K562 (cell line): ENCODE data around the gene LAIR2. TPM values are rescaled to one million over a fixed set of nuclear protein-coding genes. Genes with fewer than 3 reads are reported as not detected.

Experiments
- ATAC-seq: fragments of 200-7000 bp; cut with Tn5 transposase; 3 replicates; pipeline ENCODE4 v1.9.1; 2020; ENCODE audit warnings: moderate library complexity
- BruUV-seq: library from RNA; stranded (reverse); fragments of 400-500 nt; replicated peaks from 2 replicates; lab custom pipeline; 2021; lab: Mats Ljungman, UMichigan
- CTCF ChIA-PET: fragments of 300-600 bp; formaldehyde crosslinking; extraction: SDS; loops from one replicate; lab custom pipeline; 2021; ENCODE audit warnings: low intra/inter-chr PET ratio; lab: Yijun Ruan, JAX
- POLR2A ChIA-PET: fragments of 300-600, 350-650 bp; sonication (Branson Sonifier 250); formaldehyde crosslinking; extraction: SDS; loops from one replicate; lab custom pipeline; 2021; ENCODE audit warnings: antibody characterized with exemption, inconsistent platforms; lab: Yijun Ruan, JAX
- DNase-seq, 4 experiments: peaks; one replicate each; pipeline versions ENCODE4 v3.0.0 to v3.0.0-alpha.2; 2011 to 2018; ENCODE audit warnings: low spot score in 3 of 4, mixed read lengths in 3 of 4; ENCODE audit errors: extremely low read depth in 1 of 4
- FAIRE-seq: peaks from 2 replicates; lab custom pipeline; 2011; peaks lifted over from hg19 to GRCh38; lab: Jason Lieb, UNC
- H2AFZ ChIP-seq: 2 replicates; pipeline ENCODE4 v1.6.0; 2011; ENCODE audit warnings: low read depth, low read length, control low read depth, inconsistent platforms
- H3K27ac ChIP-seq: fragments of 200-600 bp; 3 replicates; pipeline ENCODE4 v1.8.0; 2011; ENCODE audit warnings: low read depth, mild to moderate bottlenecking, control low read depth, inconsistent platforms, low read length, moderate library complexity, mixed read lengths; ENCODE audit errors: extremely low read depth
- H3K27me3 ChIP-seq, 2 experiments: fragments of 300-600 bp in 1 of 2; 2 replicates in 1 of 2; 3 replicates in 1 of 2; pipeline versions ENCODE4 v1.6.0 to v1.8.0; 2011; ENCODE audit warnings: inconsistent platforms in 2 of 2, low read length in 2 of 2, mild to moderate bottlenecking in 1 of 2, mixed read lengths in 1 of 2, moderate library complexity in 1 of 2; ENCODE audit not compliant: control insufficient read depth in 2 of 2, insufficient read depth in 2 of 2
- H3K36me3 ChIP-seq: fragments of 300-600 bp; 3 replicates; pipeline ENCODE4 v1.8.0; 2011; ENCODE audit warnings: mild to moderate bottlenecking, low read length, inconsistent platforms; ENCODE audit not compliant: control insufficient read depth, insufficient read depth
- H3K4me1 ChIP-seq, 2 experiments: fragments of 200-600 bp in 1 of 2; replicated peaks in 1 of 2; 2 replicates in 1 of 2; 3 replicates in 1 of 2; pipeline versions ENCODE4 v1.5.1 to v1.8.0; 2011; ENCODE audit warnings: inconsistent platforms in 2 of 2, low read length in 2 of 2, mild to moderate bottlenecking in 1 of 2, mixed read lengths in 1 of 2, moderate library complexity in 1 of 2; ENCODE audit not compliant: control insufficient read depth in 2 of 2, insufficient read depth in 2 of 2
- H3K4me2 ChIP-seq: 2 replicates; pipeline ENCODE4 v1.6.1; 2011; ENCODE audit warnings: low read length, control low read depth, inconsistent platforms, mixed read lengths; ENCODE audit not compliant: insufficient read depth
- H3K4me3 ChIP-seq: fragments of 200-600 bp; sonication (generic), shearing (Covaris generic); 2 replicates; pipeline ENCODE4 v1.5.1; 2016; ENCODE audit warnings: control low read depth, inconsistent platforms
- H3K79me2 ChIP-seq: fragments of 200-600 bp; 3 replicates; pipeline ENCODE4 v1.8.0; 2011; ENCODE audit warnings: low read length, inconsistent platforms; ENCODE audit not compliant: control insufficient read depth, insufficient read depth
- H3K9ac ChIP-seq, 2 experiments: 2 replicates each; pipeline versions ENCODE4 v1.6.0 to v1.6.1; 2011; ENCODE audit warnings: low read depth in 2 of 2, low read length in 2 of 2, control low read depth in 1 of 2, inconsistent platforms in 1 of 2, mild to moderate bottlenecking in 1 of 2, mixed read lengths in 1 of 2; ENCODE audit not compliant: insufficient read depth in 1 of 2
- H3K9me1 ChIP-seq: one replicate; pipeline ENCODE4 v1.6.0; 2011; ENCODE audit warnings: inconsistent platforms, mild to moderate bottlenecking, low read length, moderate library complexity; ENCODE audit not compliant: control insufficient read depth, insufficient read depth
- H3K9me3 ChIP-seq: replicated peaks from 2 replicates; pipeline ENCODE4 v1.5.1; 2011; ENCODE audit warnings: low read depth, low read length, inconsistent platforms; ENCODE audit not compliant: control insufficient read depth, insufficient read depth
- H4K20me1 ChIP-seq: replicated peaks from 2 replicates; pipeline ENCODE4 v1.6.1; 2011; ENCODE audit warnings: low read length, inconsistent platforms, mixed read lengths; ENCODE audit not compliant: control insufficient read depth, insufficient read depth
- CTCFL ChIP-seq: IDR thresholded peaks from 2 replicates; pipeline ENCODE4 v1.6.1; 2011; ENCODE audit warnings: borderline replicate concordance, low read depth, mild to moderate bottlenecking, moderate library complexity, low read length; ENCODE audit not compliant: insufficient read depth, poor library complexity, severe bottlenecking
- EHMT2 ChIP-seq: fragments of 450-650 bp; IDR thresholded peaks from 2 replicates; pipeline ENCODE4 v1.6.1; 2018; ENCODE audit warnings: antibody characterized with exemption
- MIER1 ChIP-seq: fragments of 450-650 bp; IDR thresholded peaks from 2 replicates; pipeline ENCODE4 v1.6.1; 2016; ENCODE audit warnings: antibody characterized with exemption, mild to moderate bottlenecking, low read depth
- RBBP5 ChIP-seq: fragments of 200-600 bp; sonication (generic); IDR thresholded peaks from 2 replicates; pipeline ENCODE4 v1.6.1; 2012; ENCODE audit warnings: borderline replicate concordance, mild to moderate bottlenecking, low read length, control low read depth, inconsistent platforms; ENCODE audit not compliant: insufficient read depth, poor library complexity, severe bottlenecking
- ZNF41 ChIP-seq: fragments of 250-450 bp; sonication (Bioruptor Pico); conservative IDR thresholded peaks from 2 replicates; pipeline ENCODE4 v1.4.0; 2020; ENCODE audit warnings: mild to moderate bottlenecking
- WGBS: fragments of 100-300 bp; shearing (Covaris generic); methylation state at CpG from one replicate; pipeline ENCODE4 v1.1.6; 2016; ENCODE audit warnings: low coverage, mixed read lengths; ENCODE audit not compliant: insufficient coverage; ENCODE audit errors: missing lambda C conversion rate; 5-methylcytosine and 5-hydroxymethylcytosine counted together
- in situ Hi-C: fragments of 300-500 bp; cut with MboI; formaldehyde crosslinking; loops from 4 replicates; pipeline ENCODE4 v1.15.0; 2018; ENCODE audit warnings: inconsistent platforms, mixed read lengths
- intact Hi-C: fragments of 100-400 bp; cut with micrococcal nuclease; formaldehyde crosslinking; loops from 2 replicates; pipeline ENCODE4 v1.14.2; 2022
- polyA plus RNA-seq, 8 experiments: library from polyadenylated mRNA; depleted of rRNA in 4 of 8; stranded (reverse) in 5 of 8; unstranded in 3 of 8; fragments of >200 nt; fragmentation: Nextera tagmentation in 2 of 8; fragmentation: Illumina TruSeq in 1 of 8; extraction: Ambion mirVana in 2 of 8; extraction: Trizol in 1 of 8; gene quantifications; 2 replicates each; pipeline versions ENCODE4 v1.2.1 to v1.2.3, GENCODE V29; 2011 to 2014; ENCODE audit warnings: inconsistent platforms in 1 of 8, missing spikeins in 1 of 8
- total RNA-seq, 7 experiments: library from RNA; depleted of rRNA in 6 of 7; stranded (reverse); fragments of >200 nt in 6 of 7; fragmentation: Illumina TruSeq in 2 of 7; extraction: Trizol in 2 of 7; gene quantifications; 2 replicates each; pipeline versions ENCODE4 v1.2.1 to v1.2.3, GENCODE V29; 2011 to 2021; ENCODE audit warnings: low replicate concordance in 1 of 7
- TF ChIP-seq, protein P1 (sequence below), 2 experiments: fragments of 450-650 bp; formaldehyde crosslinking in 1 of 2; IDR thresholded peaks; 2 replicates each; pipeline versions ENCODE4 v1.4.0 to v1.6.1; 2014 to 2020; ENCODE audit warnings: mild to moderate bottlenecking in 2 of 2, borderline replicate concordance in 1 of 2, low read depth in 1 of 2
- TF ChIP-seq, protein P2 (sequence below): fragments of 250-450 bp; sonication (Bioruptor Pico); IDR thresholded peaks from 2 replicates; pipeline ENCODE4 v1.5.0; 2021; ENCODE audit warnings: mild to moderate bottlenecking, moderate library complexity

The LAIR2 gene
- total and polyA plus RNA-seq, 9 of the 15 experiments (the other 6 are each of a cell fraction or from before 2014, with no cell fraction given): not detected

- H3K27ac ChIP-seq: no peak overlapping the region
- no TSS peak for BruUV-seq
- no peaks in the 10 kb centered on the region for H4K20me1 ChIP-seq
- H3K9me1 ChIP-seq: no peaks in the 10 kb centered on the region
- intact Hi-C loops (no loop called here), in situ Hi-C loops (no loop called here)
- FAIRE-seq (no peak), ATAC-seq (no peak), DNase-seq (no peak)
- 0 out of 5 replicates have a peak, but pooled peaks cover 0 to 2% of the 10 kb centered on the region in 2 experiments for H3K4me1 ChIP-seq
- H3K36me3 ChIP-seq: no peaks in the 10 kb centered on the region
- no peak overlapping the region for H3K9ac ChIP-seq
- WGBS: 0% methylated on average over 3 of the region's 3 CpGs
- H2AFZ ChIP-seq: no peak overlapping the region
- H3K79me2 ChIP-seq: no peaks in the 10 kb centered on the region
- POLR2A ChIA-PET: interaction anchor here (0.6 kb wide), 1 partner anchor 138 kb away, joined by 3 read pairs; no protein-coding TSS in a partner anchor
- no peak overlapping the region for H3K4me3 ChIP-seq
- H3K9me3 ChIP-seq: no peaks in the 10 kb centered on the region
- CTCF ChIA-PET: no interaction called here
- peaks cover 20 to 31% of the 10 kb centered on the region in 2 experiments for H3K27me3 ChIP-seq
- H3K4me2 ChIP-seq: no peak overlapping the region
- TF ChIP-seq EHMT2 (peak; percentile 87), CTCFL (no peak), MIER1 (peak; percentile 72; the same call in 1 of the 2 replicates), ZNF41 (CRISPR knock-in tag) (no peak), RBBP5 (no peak)
- TF ChIP-seq, protein P1, sequence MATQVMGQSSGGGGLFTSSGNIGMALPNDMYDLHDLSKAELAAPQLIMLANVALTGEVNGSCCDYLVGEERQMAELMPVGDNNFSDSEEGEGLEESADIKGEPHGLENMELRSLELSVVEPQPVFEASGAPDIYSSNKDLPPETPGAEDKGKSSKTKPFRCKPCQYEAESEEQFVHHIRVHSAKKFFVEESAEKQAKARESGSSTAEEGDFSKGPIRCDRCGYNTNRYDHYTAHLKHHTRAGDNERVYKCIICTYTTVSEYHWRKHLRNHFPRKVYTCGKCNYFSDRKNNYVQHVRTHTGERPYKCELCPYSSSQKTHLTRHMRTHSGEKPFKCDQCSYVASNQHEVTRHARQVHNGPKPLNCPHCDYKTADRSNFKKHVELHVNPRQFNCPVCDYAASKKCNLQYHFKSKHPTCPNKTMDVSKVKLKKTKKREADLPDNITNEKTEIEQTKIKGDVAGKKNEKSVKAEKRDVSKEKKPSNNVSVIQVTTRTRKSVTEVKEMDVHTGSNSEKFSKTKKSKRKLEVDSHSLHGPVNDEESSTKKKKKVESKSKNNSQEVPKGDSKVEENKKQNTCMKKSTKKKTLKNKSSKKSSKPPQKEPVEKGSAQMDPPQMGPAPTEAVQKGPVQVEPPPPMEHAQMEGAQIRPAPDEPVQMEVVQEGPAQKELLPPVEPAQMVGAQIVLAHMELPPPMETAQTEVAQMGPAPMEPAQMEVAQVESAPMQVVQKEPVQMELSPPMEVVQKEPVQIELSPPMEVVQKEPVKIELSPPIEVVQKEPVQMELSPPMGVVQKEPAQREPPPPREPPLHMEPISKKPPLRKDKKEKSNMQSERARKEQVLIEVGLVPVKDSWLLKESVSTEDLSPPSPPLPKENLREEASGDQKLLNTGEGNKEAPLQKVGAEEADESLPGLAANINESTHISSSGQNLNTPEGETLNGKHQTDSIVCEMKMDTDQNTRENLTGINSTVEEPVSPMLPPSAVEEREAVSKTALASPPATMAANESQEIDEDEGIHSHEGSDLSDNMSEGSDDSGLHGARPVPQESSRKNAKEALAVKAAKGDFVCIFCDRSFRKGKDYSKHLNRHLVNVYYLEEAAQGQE (IDR thresholded peaks at IDR 0.05; ENCODE audit: borderline replicate concordance): peak; percentile 89
- TF ChIP-seq, protein P1 (CRISPR knock-in tag; IDR thresholded peaks at IDR 0.05; ENCODE audit: low read depth): no peak; the same call in 1 of the 2 replicates
- TF ChIP-seq, protein P2, sequence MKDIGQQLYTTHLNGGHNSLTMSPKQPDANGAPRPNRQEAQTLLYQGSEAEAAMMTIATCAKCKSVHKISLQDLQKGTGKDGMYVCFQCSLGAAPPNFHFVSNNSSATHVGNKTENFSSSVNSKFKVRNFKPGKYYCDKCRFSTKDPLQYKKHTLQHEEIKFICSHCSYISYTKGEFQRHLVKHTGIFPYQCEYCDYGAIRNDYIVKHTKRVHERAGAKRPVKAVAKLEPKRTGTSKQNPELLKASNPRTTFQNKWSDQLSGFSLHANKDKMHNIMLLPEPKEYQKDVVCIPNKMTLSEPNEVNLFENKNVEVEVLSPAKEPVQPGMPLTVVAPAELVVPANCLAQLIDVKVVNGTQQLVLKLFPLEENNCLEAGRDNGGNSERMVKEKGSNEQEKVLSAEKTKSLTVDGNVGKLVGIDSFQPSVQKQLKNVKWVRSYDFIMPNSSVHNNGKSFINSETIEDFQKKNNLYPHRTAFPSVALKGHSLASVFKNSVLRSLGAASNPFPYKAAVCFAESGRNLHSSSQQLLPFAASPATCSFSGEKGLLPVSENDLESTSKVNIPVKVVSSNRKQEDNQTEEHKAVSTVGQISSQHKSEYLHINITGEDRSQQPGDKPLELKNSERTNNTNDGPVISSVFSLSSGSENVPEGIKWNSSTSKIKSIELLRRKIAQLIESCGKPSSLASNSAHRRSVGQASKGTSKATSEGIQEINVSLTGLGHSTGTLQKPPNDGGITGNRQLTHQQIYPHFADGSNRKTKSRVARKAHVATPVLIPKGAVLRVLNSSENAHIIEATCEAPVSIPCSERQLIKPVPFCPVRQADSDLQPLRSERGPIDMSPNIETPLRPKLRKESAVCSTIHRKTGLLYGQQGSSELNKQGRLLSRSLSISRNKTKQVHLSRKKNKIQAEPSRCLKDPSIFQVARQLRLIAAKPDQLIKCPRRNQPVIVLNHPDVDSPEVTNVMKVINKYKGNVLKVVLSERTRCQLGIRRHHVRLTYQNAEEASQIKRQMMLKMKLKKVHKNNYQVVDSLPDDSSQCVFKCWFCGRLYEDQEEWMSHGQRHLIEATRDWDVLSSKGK (CRISPR knock-in tag): no peak
Measured at GRCh38 chr19:54558339-54558738, 55.7 kb downstream of the LAIR2 start.
